Mesothelial cell of epicardium (in vitro differentiated cells): ENCODE measurements around the gene R3HDM2. TPM values are rescaled to one million over a fixed set of nuclear protein-coding genes. Genes with fewer than 3 reads are reported as not detected.

ENCODE experiments used
- DNase-seq, 2 experiments: peaks; one replicate each; pipeline ENCODE4 v3.0.0; 2021; ENCODE audit warnings: low spot score in 2 of 2; ENCODE audit not compliant: unreplicated experiment in 2 of 2
- H3K27ac Mint-ChIP-seq: 2 replicates; pipeline ENCODE4 v1.8.0; 2021; ENCODE audit warnings: mixed read lengths
- H3K27me3 Mint-ChIP-seq: 2 replicates; pipeline ENCODE4 v1.8.0; 2021; ENCODE audit warnings: low read depth, mixed read lengths
- H3K36me3 Mint-ChIP-seq: 2 replicates; pipeline ENCODE4 v1.8.0; 2021; ENCODE audit warnings: mixed read lengths
- H3K4me1 Mint-ChIP-seq: 2 replicates; pipeline ENCODE4 v1.8.0; 2021; ENCODE audit warnings: mixed read lengths
- H3K4me3 Mint-ChIP-seq: 2 replicates; pipeline ENCODE4 v1.8.0; 2021; ENCODE audit warnings: mild to moderate bottlenecking, moderate library complexity, mixed read lengths
- H3K9me3 Mint-ChIP-seq: 2 replicates; pipeline ENCODE4 v1.8.0; 2021; ENCODE audit warnings: mixed read lengths
- total RNA-seq: library from RNA; stranded (reverse); gene quantifications from 3 replicates; pipeline ENCODE4 v1.2.1, GENCODE V29; 2021
- TF ChIP-seq, protein P1 (sequence below): fragments of 200-600 bp; sonication (generic); IDR thresholded peaks from one replicate; pipeline ENCODE4 v1.5.0; 2021; ENCODE audit warnings: antibody characterized with exemption; ENCODE audit not compliant: unreplicated experiment

Gene R3HDM2
- total RNA-seq, 1 donor from 2014 or later = 111 TPM

- H3K27me3 Mint-ChIP-seq = peaks cover 25% of the 10 kb centered on the region
- no peak overlapping the region for H3K27ac Mint-ChIP-seq
- H3K36me3 Mint-ChIP-seq = peaks cover 7% of the 10 kb centered on the region
- TF ChIP-seq, protein P1, sequence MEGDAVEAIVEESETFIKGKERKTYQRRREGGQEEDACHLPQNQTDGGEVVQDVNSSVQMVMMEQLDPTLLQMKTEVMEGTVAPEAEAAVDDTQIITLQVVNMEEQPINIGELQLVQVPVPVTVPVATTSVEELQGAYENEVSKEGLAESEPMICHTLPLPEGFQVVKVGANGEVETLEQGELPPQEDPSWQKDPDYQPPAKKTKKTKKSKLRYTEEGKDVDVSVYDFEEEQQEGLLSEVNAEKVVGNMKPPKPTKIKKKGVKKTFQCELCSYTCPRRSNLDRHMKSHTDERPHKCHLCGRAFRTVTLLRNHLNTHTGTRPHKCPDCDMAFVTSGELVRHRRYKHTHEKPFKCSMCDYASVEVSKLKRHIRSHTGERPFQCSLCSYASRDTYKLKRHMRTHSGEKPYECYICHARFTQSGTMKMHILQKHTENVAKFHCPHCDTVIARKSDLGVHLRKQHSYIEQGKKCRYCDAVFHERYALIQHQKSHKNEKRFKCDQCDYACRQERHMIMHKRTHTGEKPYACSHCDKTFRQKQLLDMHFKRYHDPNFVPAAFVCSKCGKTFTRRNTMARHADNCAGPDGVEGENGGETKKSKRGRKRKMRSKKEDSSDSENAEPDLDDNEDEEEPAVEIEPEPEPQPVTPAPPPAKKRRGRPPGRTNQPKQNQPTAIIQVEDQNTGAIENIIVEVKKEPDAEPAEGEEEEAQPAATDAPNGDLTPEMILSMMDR = no peak
- peaks cover 11% of the 10 kb centered on the region for H3K4me1 Mint-ChIP-seq
- H3K9me3 Mint-ChIP-seq = no peaks in the 10 kb centered on the region
- no peak overlapping the region for H3K4me3 Mint-ChIP-seq
- no peak for DNase-seq
Observed at GRCh38 chr12:57247041-57247440, 183.8 kb downstream of the R3HDM2 start.

- peaks cover 4% of the 10 kb centered on the region for H3K36me3 Mint-ChIP-seq
- TF ChIP-seq, protein P1 = no peak
- peak overlapping the region; percentile 39 for H3K4me3 Mint-ChIP-seq
- DNase-seq = no peak
- peaks cover 34% of the 10 kb centered on the region for H3K4me1 Mint-ChIP-seq
- H3K9me3 Mint-ChIP-seq = no peaks in the 10 kb centered on the region
- no peak overlapping the region for H3K27ac Mint-ChIP-seq
- peaks cover 53% of the 10 kb centered on the region for H3K27me3 Mint-ChIP-seq
Observed at GRCh38 chr12:57244312-57244696, 186.5 kb downstream of the R3HDM2 start.

DNA sequence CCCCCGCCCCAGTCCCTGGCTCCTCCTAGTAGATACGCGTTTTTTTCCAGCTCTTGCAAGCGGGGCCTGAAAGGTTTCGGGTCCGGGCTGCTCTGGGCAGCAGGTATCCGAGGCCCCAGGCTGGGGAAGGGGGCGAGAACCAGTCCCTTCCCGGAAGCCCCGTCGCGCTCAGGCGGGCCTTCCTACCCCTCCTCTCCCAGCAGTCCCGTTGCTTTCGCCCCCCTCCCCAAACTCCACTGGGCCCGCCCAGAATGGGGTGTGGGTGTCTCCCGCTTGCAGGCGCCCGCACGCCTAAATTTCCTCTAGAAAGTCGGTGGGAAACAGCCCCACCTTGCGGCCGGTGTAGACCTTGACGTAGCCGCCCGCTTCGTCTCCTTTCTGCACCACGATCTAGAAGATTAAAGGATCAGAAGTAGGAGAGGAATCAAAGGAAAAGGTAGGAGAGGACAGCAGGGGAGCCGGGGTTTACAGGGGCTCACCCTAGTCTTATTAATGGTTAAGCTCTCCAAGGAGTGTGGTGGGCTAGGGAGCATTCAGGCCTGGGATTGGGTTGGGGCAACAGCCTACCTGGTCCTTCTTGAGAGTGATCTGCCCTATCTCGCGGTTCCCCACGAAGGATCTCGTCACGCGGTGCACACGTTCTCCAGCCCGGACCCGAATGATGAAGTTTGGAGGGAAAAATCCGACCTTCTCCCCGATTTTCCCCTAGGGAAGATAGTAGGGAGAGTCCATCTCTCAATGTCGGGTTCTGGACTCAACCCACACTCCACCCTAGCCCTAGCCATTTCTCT is 187.1 kb downstream of the R3HDM2 start:
- H3K27ac Mint-ChIP-seq = no peak overlapping the region
- no peaks in the 10 kb centered on the region for H3K9me3 Mint-ChIP-seq
- peaks cover 59% of the 10 kb centered on the region for H3K27me3 Mint-ChIP-seq
- H3K4me1 Mint-ChIP-seq = peaks cover 37% of the 10 kb centered on the region
- H3K36me3 Mint-ChIP-seq = peaks cover 2% of the 10 kb centered on the region
- TF ChIP-seq, protein P1 = peak; percentile 61
- peak overlapping the region; percentile 68 for H3K4me3 Mint-ChIP-seq
- DNase-seq = peak; percentile 66 to 86

GRCh38 chr12:57242691-57243454 is 188.0 kb downstream of the R3HDM2 start:
- peaks cover 67% of the 10 kb centered on the region for H3K27me3 Mint-ChIP-seq
- peak; percentile 68 to 90 for DNase-seq
- no peaks in the 10 kb centered on the region for H3K36me3 Mint-ChIP-seq
- peak overlapping the region; percentile 34 for H3K27ac Mint-ChIP-seq
- H3K4me3 Mint-ChIP-seq = peak overlapping the region; percentile 68
- H3K4me1 Mint-ChIP-seq = peaks cover 41% of the 10 kb centered on the region
- no peaks in the 10 kb centered on the region for H3K9me3 Mint-ChIP-seq
- TF ChIP-seq, protein P1 = peak; percentile 66

- H3K4me1 Mint-ChIP-seq = peaks cover 45% of the 10 kb centered on the region
Observed at GRCh38 chr12:57242329-57242690, 188.5 kb downstream of the R3HDM2 start.

More at GRCh38 chr12:57242329-57242690, 188.5 kb downstream of the R3HDM2 start:
- H3K27me3 Mint-ChIP-seq = peaks cover 73% of the 10 kb centered on the region
- H3K9me3 Mint-ChIP-seq = no peaks in the 10 kb centered on the region
- peak overlapping the region; percentile 68 for H3K4me3 Mint-ChIP-seq
- no peaks in the 10 kb centered on the region for H3K36me3 Mint-ChIP-seq
- TF ChIP-seq, protein P1 = no peak
- no peak overlapping the region for H3K27ac Mint-ChIP-seq
- no peak for DNase-seq
